Body of pancreas (tissue), 4 donors: ENCODE results near the gene CAMK2G.

ENCODE experiments used
- CTCF ChIP-seq, 7 experiments: fragments of 450-650 bp in 4 of 7; fragments of 200-600 bp in 3 of 7; sonication (generic) in 3 of 7; IDR thresholded peaks; one replicate each; pipeline ENCODE4 v1.5.1; 2016 to 2019; ENCODE audit warnings: antibody characterized with exemption in 7 of 7
- POLR2A ChIP-seq, 3 donors: fragments of 450-650 bp; IDR thresholded peaks; one replicate each; pipeline ENCODE4 v1.6.1; 2016; ENCODE audit warnings: antibody characterized with exemption in 3 of 3, mild to moderate bottlenecking in 2 of 3

- TF ChIP-seq CTCF (IDR thresholded peaks at IDR 0.05) (no peak), POLR2A (IDR thresholded peaks at IDR 0.05) (no peak)
Measured at GRCh38 chr10:73798927-73799560, 75.3 kb downstream of the CAMK2G start.
